Heart left ventricle (tissue), 16 donors: ENCODE results near the gene BOD1L1. TPM values are rescaled to one million over a fixed set of nuclear protein-coding genes. Genes with fewer than 3 reads are reported as not detected.

ENCODE experiments used
- ATAC-seq, 4 donors: fragments of 200-7000 bp; cut with Tn5 transposase; one replicate each; pipeline ENCODE4 v1.9.1; 2020 to 2022; ENCODE audit warnings: moderate library complexity in 4 of 4, mild to moderate bottlenecking in 3 of 4, moderate number of reproducible peaks in 1 of 4
- DNase-seq, 5 donors: peaks; one replicate each; pipeline ENCODE4 v3.0.0-alpha.2; 2020
- H3K27ac ChIP-seq, 12 donors: fragments of 200-600 bp; sonication (generic) in 4 of 12; one replicate each; pipeline versions ENCODE4 v1.5.0 to v1.8.0; 2016 to 2022; ENCODE audit warnings: mild to moderate bottlenecking in 2 of 12
- H3K27me3 ChIP-seq, 9 donors: fragments of 200-600 bp; sonication (generic) in 2 of 9; one replicate each; pipeline versions ENCODE4 v1.5.1 to v1.8.0; 2016 to 2022; ENCODE audit warnings: mild to moderate bottlenecking in 3 of 9
- H3K36me3 ChIP-seq, 9 donors: fragments of 200-600 bp; sonication (generic) in 2 of 9; one replicate each; pipeline versions ENCODE4 v1.5.0 to v1.8.0; 2018 to 2022; ENCODE audit warnings: mild to moderate bottlenecking in 2 of 9
- H3K4me1 ChIP-seq, 12 donors: fragments of 200-600 bp; sonication (generic) in 4 of 12; one replicate each; pipeline versions ENCODE4 v1.5.0 to v1.8.0; 2016 to 2022; ENCODE audit warnings: mild to moderate bottlenecking in 3 of 12
- H3K4me3 ChIP-seq, 12 donors: fragments of 200-600 bp; sonication (generic) in 4 of 12; one replicate each; pipeline versions ENCODE4 v1.5.0 to v1.8.0; 2017 to 2022; ENCODE audit warnings: mild to moderate bottlenecking in 9 of 12, moderate library complexity in 4 of 12
- H3K9me3 ChIP-seq, 12 donors: fragments of 200-600 bp; sonication (generic) in 4 of 12; one replicate each; pipeline versions ENCODE4 v1.5.0 to v1.8.0; 2016 to 2022; ENCODE audit warnings: mild to moderate bottlenecking in 1 of 12
- CTCF ChIP-seq, 12 donors: fragments of 200-600 bp; sonication (generic) in 4 of 12; IDR thresholded peaks; one replicate each; pipeline versions ENCODE4 v1.5.0 to v1.8.0; 2018 to 2022; ENCODE audit warnings: antibody characterized with exemption in 12 of 12, mild to moderate bottlenecking in 5 of 12
- POLR2A ChIP-seq, 2 donors: fragments of 450-650 bp; IDR thresholded peaks; one replicate each; pipeline ENCODE4 v1.6.1; 2017; ENCODE audit warnings: antibody characterized with exemption in 2 of 2, mild to moderate bottlenecking in 2 of 2, moderate library complexity in 2 of 2
- WGBS, 4 donors: extraction: QIAGEN DNeasy Blood & Tissue Kit in 2 of 4; methylation state at CpG; one replicate each; pipeline versions ENCODE4 v1.1.5 to v1.1.7; 2013 to 2018; 5-methylcytosine and 5-hydroxymethylcytosine counted together
- intact Hi-C, 10 donors: fragments of 100-400 bp; cut with DNase I; formaldehyde crosslinking; loops; one replicate each; pipeline versions ENCODE4 v1.11.1 to v1.14.2; 2022
- polyA plus RNA-seq, 2 donors: library from polyadenylated mRNA; stranded (reverse); fragments of 200-250 nt; gene quantifications; one replicate each; pipeline ENCODE4 v1.2.3, GENCODE V29; 2013
- total RNA-seq, 9 donors: library from RNA; depleted of rRNA in 2 of 9; stranded (reverse); fragments of >200 nt in 2 of 9; fragmentation: NEBNext Ultra II Directional in 3 of 9; extraction: Animal tissue kit (Norgen Biotek cat#: 25700) in 3 of 9; gene quantifications; one replicate each; pipeline versions ENCODE4 v1.1.0 to v1.2.4, GENCODE V29; 2016 to 2023
- donor health status: ischemic (EF 13 %, LVEDD 7.1; RV severe dilation, severe dysfunction).
- donor health status: healthy with polysubstance abuse.
- donor health status: DM: no; HTN: yes; CAD: no.
- donor health status: DM: no; HTN: no; CAD: no.
- donor health status: ischemic (EF 25% LVEDD 6.9; RV normal size, moderate dysfunction).
- donor health status: ischemic (EF 25% LVEDD 5.7; RV mildly dilated, moderate dysfunction).
- donor health status: healthy.
- donor health status: DM: yes; HTN: yes; CAD: no.
- donor health status: ischemic (EF 35%, LVEDD 5.7; RV mildly dilated, moderate dysfunction).
- donor health status: nonischemic (EF 11% LVEDD 7.7; RV severe dilation, severe dysfunction).
- donor health status: DM: yes; HTN: yes; CAD: no.
- donor health status: PGD.
- donor health status: ischemic (EF 29% LVEDD 5.4; RV normal size, mild dysfunction).
- donor health status: nonischemic (EF 23%, LVEDD 6.1; RV moderate dilation, normal function).

BOD1L1 gene
- total and polyA plus RNA-seq, 11 donors, result 10.9 to 29.2 (median 18.7) TPM

- Histone ChIP-seq H3K9me3 (no peaks in the 10 kb centered on the region), H3K27me3 (peaks cover 84 to 100% (median 98%) of the 10 kb centered on the region in 9 donors), H3K27ac (no peak overlapping the region), H3K36me3 (no peaks in the 10 kb centered on the region), H3K4me3 (no peak overlapping the region), H3K4me1 (peaks cover 0 to 41% (median 19%) of the 10 kb centered on the region in 12 donors)
- DNase-seq (no peak), ATAC-seq (no peak)
- intact Hi-C loops, result loop anchor here in 1 of 10 donors (5.0 kb wide), 1 partner anchor 50 kb away; no protein-coding TSS in a partner anchor
- 6 to 10% (median 8%) methylated on average over 34 of the region's 34 CpGs for WGBS, 4 donors
- TF ChIP-seq POLR2A (IDR thresholded peaks at IDR 0.05) (no peak), CTCF (IDR thresholded peaks at IDR 0.05) (no peak)
Measured at GRCh38 chr4:13537011-13537831, 90.3 kb downstream of the BOD1L1 start.

- Histone ChIP-seq H3K36me3 (no peaks in the 10 kb centered on the region), H3K27me3 (peaks cover 80 to 100% (median 98%) of the 10 kb centered on the region in 9 donors), H3K4me1 (peaks cover 0 to 34% (median 13%) of the 10 kb centered on the region in 12 donors), H3K9me3 (no peaks in the 10 kb centered on the region), H3K27ac (no peak overlapping the region), H3K4me3 (no peak overlapping the region)
- ATAC-seq, result no peak
- intact Hi-C loops, result loop anchor here in 1 of 10 donors (5.0 kb wide), 1 partner anchor 49 kb away; no protein-coding TSS in a partner anchor
- 17 to 26% (median 22%) methylated on average over 6 of the region's 6 CpGs for WGBS, 4 donors
- TF ChIP-seq CTCF (IDR thresholded peaks at IDR 0.05), result no peak
- no peak for TF ChIP-seq POLR2A (IDR thresholded peaks at IDR 0.05)
- DNase-seq, result no peak
Measured at GRCh38 chr4:13536607-13537006, 90.9 kb downstream of the BOD1L1 start.

- 2 to 3% (median 2%) methylated on average over 39 of the region's 39 CpGs for WGBS, 4 donors
Measured at GRCh38 chr4:13535708-13536361, 91.7 kb downstream of the BOD1L1 start.

More at GRCh38 chr4:13535708-13536361, 91.7 kb downstream of the BOD1L1 start:
- DNase-seq, result no peak
- Histone ChIP-seq H3K4me3 (no peak overlapping the region), H3K27ac (no peak overlapping the region), H3K4me1 (peaks cover 0 to 37% (median 13%) of the 10 kb centered on the region in 12 donors), H3K36me3 (no peaks in the 10 kb centered on the region), H3K27me3 (peaks cover 80 to 100% (median 98%) of the 10 kb centered on the region in 9 donors), H3K9me3 (no peaks in the 10 kb centered on the region)
- TF ChIP-seq POLR2A (IDR thresholded peaks at IDR 0.05), result no peak
- TF ChIP-seq CTCF (IDR thresholded peaks at IDR 0.05), result no peak
- intact Hi-C loops, result loop anchor here in 1 of 10 donors (5.0 kb wide), 1 partner anchor 49 kb away; no protein-coding TSS in a partner anchor
- ATAC-seq, result no peak
